GM21360 (cell line): ENCODE results near the gene NIN.
"Not testable (repeated sequence)": the region's sequence is repeated elsewhere in the genome, so short reads cannot be mapped to it uniquely, and the experiment has no call there.

Source experiments
- ATAC-seq: cut with Tn5 transposase; IDR thresholded peaks from one replicate; pipeline ENCODE4 v1.9.1; 2021; ENCODE audit warnings: mild to moderate bottlenecking, moderate library complexity; ENCODE audit not compliant: unreplicated experiment

NIN gene

DNA sequence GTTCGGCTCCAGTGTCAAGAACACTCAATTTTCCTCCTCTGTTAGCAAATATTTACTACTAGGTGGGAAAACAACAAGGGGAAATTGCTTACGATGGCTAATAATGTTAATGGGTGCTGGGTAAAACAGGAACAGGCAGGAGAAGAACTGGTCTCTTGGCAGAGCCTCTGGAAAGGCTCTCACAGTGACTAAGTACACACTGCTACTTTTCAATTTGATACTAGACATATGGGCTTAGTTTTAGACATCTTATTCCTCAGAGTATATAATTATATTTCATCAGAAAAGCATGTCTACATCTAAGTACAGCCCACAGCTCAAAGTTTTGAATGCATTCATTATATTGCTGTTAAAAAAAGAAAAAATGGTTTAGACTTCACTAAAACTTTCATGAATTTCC lies 97.5 kb downstream of the NIN start:
- ATAC-seq = no peak

DNA sequence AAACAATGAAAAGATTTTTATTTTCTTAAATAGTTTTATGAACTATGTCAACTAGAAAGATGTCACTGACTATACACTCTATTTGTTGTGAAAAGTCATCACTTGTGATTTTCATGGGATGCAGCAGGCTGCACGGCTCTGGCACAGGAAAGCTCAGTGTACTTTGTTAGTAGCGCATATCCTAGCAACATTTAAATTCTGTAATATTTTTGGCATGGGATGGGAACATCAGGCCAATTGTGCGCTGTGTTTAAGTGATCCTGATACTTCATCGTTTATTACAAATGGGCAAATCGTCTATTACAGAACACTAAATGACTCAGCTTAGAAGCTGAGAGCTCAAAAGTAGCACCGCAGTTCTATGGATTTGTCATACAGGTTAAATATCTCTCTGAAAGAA lies 102.1 kb downstream of the NIN start:
- no peak for ATAC-seq

- ATAC-seq = no peak
These were observed 104.4 kb downstream of the NIN start for GRCh38 chr14:50726372-50727107.

- ATAC-seq = no peak
These were observed 105.2 kb downstream of the NIN start for GRCh38 chr14:50725761-50726160.

GRCh38 chr14:50719911-50720759 lies 110.8 kb downstream of the NIN start:
- ATAC-seq = no peak

DNA sequence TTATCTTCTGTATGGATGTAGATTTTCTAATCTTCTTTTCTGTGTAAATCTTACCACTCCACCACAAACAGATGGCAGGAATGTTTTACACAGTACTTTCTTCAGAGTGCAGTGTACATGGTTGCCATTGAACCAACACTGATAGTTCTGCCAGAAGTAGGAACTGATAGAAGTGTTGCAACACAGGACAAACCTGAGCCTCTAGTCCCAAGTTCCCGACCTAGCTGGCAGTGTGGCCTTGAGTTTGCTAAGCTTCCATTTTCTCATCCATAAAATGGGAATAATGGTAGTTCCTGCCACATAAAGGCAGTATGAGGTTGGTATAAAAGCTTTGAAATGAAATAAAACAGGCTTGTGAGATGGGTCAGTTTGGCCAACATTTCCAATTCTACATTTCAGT lies 112.0 kb downstream of the NIN start:
- ATAC-seq = no peak

- ATAC-seq = no peak
These were observed 113.2 kb downstream of the NIN start for GRCh38 chr14:50717811-50718210.

GRCh38 chr14:50714450-50715073 lies 116.4 kb downstream of the NIN start:
- ATAC-seq = no peak

GRCh38 chr14:50711043-50711442 lies 119.9 kb downstream of the NIN start:
- no peak for ATAC-seq

DNA sequence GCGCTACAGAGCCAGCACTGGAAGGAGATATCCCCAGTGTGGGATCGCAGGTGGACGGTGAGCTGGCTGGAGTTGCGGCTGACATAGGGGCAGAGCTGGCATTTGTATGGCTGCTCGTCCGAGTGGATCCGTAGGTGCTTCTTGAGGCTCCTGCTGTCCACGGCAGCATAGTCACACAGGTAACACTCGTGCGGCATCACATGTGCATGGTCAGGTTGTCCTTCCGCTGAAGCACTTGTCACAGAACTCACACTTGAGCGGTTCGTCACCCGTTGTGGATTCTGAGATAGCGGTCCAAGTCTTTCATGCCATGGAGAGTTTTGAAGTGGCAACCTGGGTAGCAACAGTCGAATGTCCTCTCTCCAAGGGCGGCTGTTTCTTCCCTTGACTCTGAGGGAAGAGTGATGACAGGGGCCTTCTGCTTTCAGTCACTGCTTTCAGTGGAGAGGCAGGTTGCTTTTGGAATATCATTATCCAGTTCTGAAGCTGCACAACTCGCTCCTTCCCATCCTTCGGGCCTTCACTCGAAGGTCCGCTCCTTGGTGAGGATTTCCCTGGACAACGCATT lies 125.9 kb downstream of the NIN start:
- no peak for ATAC-seq

DNA sequence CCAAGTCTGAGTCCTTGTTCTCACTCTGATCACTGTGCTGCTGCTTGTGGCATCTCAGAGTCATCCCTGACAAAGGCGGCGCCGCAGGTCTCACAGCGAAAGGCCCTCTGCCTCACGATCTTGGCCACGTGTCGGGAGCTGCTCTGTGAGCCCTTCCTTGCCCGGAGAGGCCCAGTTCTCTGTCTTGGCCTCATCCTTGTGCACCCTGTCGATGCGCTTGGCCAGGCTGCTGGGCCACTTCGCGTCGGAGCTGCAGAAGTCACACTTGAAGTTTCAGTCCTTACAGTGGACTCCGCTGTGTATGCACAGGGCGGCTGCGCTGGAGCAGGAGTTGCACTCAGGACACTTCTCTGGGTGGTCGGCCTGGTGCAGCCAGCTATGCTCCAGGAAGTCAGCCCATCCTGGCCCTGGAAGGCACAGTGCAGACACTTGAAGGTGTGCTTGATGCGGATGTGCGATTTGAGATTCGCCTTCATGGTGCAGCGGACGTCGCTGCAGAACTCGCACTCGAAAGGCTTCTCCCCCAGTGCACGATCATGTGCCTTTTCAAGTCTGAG lies 126.4 kb downstream of the NIN start:
- ATAC-seq = no peak

- no peak for ATAC-seq
These were observed 133.2 kb downstream of the NIN start for GRCh38 chr14:50697659-50698290.

- not testable (repeated sequence) for ATAC-seq
These were observed 136.7 kb downstream of the NIN start for GRCh38 chr14:50694260-50694659.

DNA sequence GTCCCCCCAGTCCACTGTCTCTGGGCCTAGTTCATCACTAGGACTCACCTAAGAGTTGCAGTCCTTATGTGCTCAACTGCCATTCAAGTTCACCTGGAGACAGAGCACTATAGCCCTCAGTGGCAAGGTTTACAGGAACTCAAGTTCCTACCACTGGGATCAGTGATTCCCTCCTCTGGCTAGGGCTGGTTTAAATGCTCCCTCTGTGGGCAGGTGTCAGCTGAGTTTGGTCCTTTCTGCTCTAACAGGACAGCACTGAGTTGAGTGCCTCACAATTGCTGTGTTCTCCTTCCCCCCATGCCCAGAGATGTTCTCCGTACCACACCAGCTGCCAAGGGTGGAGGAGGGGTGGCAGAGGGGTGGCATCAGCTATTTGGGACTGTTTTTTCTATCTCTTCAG lies 142.1 kb downstream of the NIN start:
- no peak for ATAC-seq

DNA sequence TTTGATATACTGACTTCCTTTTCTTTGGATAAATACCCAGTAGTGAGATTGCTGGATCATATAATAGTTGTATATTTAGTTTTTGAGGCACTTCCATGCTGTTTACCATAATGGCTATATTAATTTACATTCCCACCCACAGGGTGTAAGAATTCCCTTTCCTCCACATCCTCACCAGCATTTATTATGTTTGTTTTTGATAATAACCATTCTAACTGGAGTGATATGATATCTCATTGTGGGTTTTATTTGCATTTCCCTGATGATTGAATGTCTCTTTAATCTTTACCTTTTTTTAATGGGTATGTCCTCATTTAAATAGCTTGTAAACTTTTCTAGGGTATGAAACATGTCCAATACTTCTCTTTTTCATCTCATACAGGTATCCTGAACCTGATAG lies 151.3 kb downstream of the NIN start:
- no peak for ATAC-seq

DNA sequence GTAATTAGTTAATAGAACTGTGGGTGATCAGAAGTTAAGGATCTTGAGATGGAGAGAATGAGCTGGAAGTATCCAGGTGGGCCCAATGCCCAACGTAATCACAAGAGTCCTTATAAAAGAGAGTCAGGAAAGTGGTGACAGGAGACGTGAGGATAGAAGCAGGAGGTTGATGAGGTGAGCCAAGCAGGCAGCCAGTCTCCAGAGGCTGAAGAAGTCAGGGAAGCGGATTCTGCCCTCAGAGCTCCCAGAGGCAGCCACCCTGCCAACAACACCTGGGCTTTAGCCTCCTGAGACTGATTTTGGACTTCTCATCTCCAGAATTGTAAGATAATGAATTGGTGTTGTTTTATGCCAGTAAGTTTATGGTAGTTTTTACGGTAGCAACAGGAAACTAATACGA lies 152.8 kb downstream of the NIN start:
- no peak for ATAC-seq

GRCh38 chr14:50677527-50678063 lies 153.4 kb downstream of the NIN start:
- no peak for ATAC-seq

DNA sequence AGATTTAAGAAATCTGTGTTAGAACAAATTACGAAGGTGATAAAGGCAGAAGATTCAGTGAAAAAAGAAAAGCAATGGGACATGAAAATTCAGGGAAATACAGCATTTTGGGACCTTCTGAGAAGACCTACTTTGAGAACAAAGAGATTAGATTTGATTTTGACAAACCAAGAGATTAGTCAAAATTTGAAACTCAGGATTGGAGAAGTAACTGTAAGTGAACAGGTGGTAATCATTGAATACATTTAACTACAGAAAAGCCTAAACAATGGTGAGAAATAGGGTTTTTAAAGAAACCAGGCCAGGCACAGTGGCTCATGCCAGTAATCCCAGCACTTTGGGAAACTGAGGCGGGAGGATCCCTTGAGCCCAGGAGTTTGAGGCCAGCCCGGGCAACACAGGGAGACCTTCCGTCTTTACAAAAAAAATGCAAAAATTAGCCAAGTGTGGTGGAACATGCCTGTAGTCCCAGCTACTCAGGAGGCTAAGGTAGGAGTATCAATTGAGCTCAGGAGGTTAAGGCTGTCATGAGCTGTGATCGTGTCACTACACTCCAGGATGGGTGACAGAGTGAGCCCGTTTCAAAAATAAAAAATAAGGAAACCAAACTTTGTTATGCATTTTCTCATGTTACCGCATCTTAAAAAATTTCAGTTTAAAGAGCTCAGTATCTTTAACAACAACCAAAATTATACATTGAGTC lies 154.0 kb downstream of the NIN start:
- no peak for ATAC-seq

DNA sequence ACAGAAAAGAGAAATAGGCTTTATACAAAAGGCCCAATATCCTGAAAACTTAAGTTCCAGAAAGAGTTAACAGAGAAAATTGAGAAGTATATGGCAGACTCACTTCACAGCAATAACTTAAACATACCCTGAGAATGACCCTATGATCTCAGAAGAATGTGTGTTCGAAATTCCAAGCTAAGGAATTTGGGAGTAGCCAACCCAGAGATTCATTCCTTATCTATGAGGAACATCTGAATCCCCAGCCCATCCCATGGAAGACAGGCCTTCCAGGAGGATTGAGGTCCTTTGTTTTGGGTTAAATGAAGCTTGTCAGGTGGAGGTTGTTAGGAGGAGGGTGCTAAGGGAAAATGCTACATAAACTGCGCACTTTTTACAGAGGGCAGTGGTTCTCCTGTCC lies 155.4 kb downstream of the NIN start:
- no peak for ATAC-seq

GRCh38 chr14:50670866-50671256 lies 160.1 kb downstream of the NIN start:
- no peak for ATAC-seq
